ENCODE data around the gene PRIMA1. TPM values are rescaled to one million over a fixed set of nuclear protein-coding genes. Genes with fewer than 3 reads are reported as not detected.

PRIMA1 gene
- total RNA-seq, 4 donors from 2014 or later = 0.33 to 0.88 (median 0.64) TPM

- Histone ChIP-seq H3K27me3 (no peaks in the 10 kb centered on the region), H3K9me3 (no peaks in the 10 kb centered on the region), H3K4me3 (replicated peaks in 1 of 3) (no peak overlapping the region), H3K36me3 (no peaks in the 10 kb centered on the region), H3K4me1 (no peaks in the 10 kb centered on the region), H3K27ac (no peak overlapping the region)
- DNase-seq = no peak
- WGBS, 2 donors = 89 to 93% methylated on average over 12 of the region's 12 CpGs
- TF ChIP-seq CTCF (IDR thresholded peaks at IDR 0.05) (no peak), POLR2A (IDR thresholded peaks at IDR 0.05) (no peak)
- intact Hi-C loops (cut with DNase I) = no loop called here
Observed at GRCh38 chr14:93741556-93742230, 46.6 kb downstream of the PRIMA1 start.

GRCh38 chr14:93737634-93738033 is 50.7 kb downstream of the PRIMA1 start:
- Histone ChIP-seq H3K4me1 (peaks cover 0 to 7% of the 10 kb centered on the region in 2 donors), H3K4me3 (replicated peaks in 1 of 3) (no peak overlapping the region), H3K9me3 (no peaks in the 10 kb centered on the region), H3K27ac (no peak overlapping the region), H3K36me3 (no peaks in the 10 kb centered on the region), H3K27me3 (no peaks in the 10 kb centered on the region)
- intact Hi-C loops (cut with DNase I) = no loop called here
- TF ChIP-seq POLR2A (IDR thresholded peaks at IDR 0.05) (no peak), CTCF (IDR thresholded peaks at IDR 0.05) (no peak)
- DNase-seq = no peak
- WGBS, 2 donors = 63 to 87% methylated on average over 5 to 10 of the region's 11 CpGs

DNA sequence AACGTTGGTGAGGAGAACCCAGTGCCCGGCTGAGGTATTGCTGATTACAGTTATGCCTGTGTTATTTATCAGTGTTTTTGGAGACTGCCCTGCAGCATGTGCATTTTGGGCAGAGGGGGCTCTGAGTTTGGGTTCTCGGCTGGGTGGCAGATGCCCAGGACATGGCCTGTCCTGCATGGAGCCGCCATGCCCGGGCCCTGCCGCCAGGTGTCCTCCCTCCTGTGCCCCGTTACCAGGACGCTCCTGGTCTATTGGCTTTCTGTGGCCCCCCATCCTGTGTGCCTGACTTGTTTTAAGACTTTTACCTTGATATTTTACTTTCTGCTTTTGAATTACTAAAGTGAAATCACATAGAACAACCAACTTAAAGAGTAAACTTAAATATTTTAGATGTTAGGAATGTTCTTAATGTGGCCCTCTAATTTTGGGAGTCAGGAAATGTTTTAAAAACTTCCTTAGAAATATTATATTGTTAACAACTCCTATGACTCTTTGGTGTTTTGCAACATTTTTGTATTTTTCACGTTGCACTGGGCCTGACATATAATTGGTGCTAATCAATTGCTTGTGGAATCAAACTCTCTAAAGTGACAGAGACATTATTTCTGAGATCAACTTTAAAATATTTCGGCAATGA is 51.8 kb downstream of the PRIMA1 start:
- Histone ChIP-seq H3K36me3 (no peaks in the 10 kb centered on the region), H3K9me3 (no peaks in the 10 kb centered on the region), H3K27me3 (no peaks in the 10 kb centered on the region), H3K4me1 (peaks cover 0 to 16% of the 10 kb centered on the region in 2 donors), H3K4me3 (replicated peaks in 1 of 3) (no peak overlapping the region), H3K27ac (no peak overlapping the region)
- no peak for DNase-seq
- 81 to 86% methylated on average over 10 of the region's 10 CpGs for WGBS, 2 donors
- TF ChIP-seq CTCF (IDR thresholded peaks at IDR 0.05) = peak in 1 of 6 experiments; percentile 21
- TF ChIP-seq POLR2A (IDR thresholded peaks at IDR 0.05) = no peak
- intact Hi-C loops (cut with DNase I) = no loop called here

DNA sequence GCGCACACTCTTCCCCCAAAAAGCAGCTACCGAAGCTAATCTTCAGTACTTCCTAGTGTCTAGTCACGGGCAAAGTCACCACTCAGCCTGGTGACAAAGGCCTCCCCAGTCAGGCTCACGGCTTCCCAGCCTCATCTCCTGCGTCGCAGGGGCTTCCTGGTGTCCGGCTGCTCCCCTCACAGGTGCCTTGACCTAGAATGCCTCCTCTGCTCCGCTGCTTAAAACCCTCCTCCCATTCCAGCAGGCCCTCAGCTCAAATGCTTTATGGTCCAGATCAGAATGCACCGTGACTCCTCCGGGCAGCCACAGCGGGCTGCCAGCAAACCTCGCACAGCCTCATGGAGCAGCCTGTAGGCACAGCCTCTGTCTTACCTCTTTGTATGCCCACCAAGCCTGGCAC is 53.1 kb downstream of the PRIMA1 start:
- no peaks in the 10 kb centered on the region for H3K36me3 ChIP-seq
- no peak overlapping the region for H3K4me3 ChIP-seq (replicated peaks in 1 of 3)
- intact Hi-C loops (cut with DNase I) = no loop called here
- no peaks in the 10 kb centered on the region for H3K9me3 ChIP-seq
- H3K27ac ChIP-seq = no peak overlapping the region
- WGBS, 2 donors = 88 to 92% methylated on average over 8 to 12 of the region's 12 CpGs
- H3K27me3 ChIP-seq = no peaks in the 10 kb centered on the region
- H3K4me1 ChIP-seq = peaks cover 0 to 16% of the 10 kb centered on the region in 2 donors
- no peak for TF ChIP-seq CTCF (IDR thresholded peaks at IDR 0.05)
- no peak for TF ChIP-seq POLR2A (IDR thresholded peaks at IDR 0.05)
- no peak for DNase-seq

DNA sequence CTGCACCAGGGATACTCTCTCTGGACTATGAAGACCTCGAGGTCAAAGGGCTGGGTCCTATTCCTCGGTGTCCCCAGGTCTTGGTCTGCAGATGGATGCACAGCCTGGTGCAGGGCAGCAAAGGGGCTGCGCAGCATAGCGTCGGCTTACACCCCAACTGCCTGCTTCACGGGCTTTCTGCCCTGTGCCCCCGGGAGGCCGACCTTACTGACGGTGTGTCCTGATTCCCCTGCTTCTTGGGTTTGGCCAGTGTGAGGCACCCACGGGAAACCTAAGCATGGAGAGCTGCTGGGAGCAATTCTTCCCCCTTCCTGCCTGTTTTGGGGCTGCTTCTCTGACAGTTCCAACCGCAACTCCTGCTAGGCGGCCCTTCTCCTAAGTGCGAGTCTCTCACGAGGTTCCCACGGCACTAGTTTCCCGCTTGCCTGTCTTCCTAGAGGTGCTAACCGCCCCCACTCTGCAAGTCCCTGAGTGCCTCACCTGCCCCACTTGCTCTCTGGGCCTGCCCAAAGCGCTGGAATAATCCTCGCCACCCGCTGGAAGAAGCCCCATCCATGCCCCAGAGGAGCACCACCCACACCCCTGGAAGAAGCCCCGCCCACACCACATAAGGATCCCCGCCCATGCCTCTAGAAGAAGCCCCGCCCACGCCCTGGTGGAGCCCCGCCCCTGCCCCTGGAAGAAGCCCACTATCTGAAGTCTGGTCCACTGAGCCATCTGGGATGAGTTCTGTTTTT is 54.0 kb downstream of the PRIMA1 start:
- no peak for DNase-seq
- Histone ChIP-seq H3K27ac (no peak overlapping the region), H3K27me3 (no peaks in the 10 kb centered on the region), H3K36me3 (no peaks in the 10 kb centered on the region), H3K9me3 (no peaks in the 10 kb centered on the region), H3K4me3 (replicated peaks in 1 of 3) (no peak overlapping the region), H3K4me1 (peaks cover 0 to 16% of the 10 kb centered on the region in 2 donors)
- 90 to 93% methylated on average over 24 to 25 of the region's 25 CpGs for WGBS, 2 donors
- intact Hi-C loops (cut with DNase I) = no loop called here
- TF ChIP-seq POLR2A (IDR thresholded peaks at IDR 0.05) (no peak), CTCF (IDR thresholded peaks at IDR 0.05) (no peak)

Measured in thyroid gland (tissue), 4 donors.